ENCODE results near the gene GAREM1.

DNA sequence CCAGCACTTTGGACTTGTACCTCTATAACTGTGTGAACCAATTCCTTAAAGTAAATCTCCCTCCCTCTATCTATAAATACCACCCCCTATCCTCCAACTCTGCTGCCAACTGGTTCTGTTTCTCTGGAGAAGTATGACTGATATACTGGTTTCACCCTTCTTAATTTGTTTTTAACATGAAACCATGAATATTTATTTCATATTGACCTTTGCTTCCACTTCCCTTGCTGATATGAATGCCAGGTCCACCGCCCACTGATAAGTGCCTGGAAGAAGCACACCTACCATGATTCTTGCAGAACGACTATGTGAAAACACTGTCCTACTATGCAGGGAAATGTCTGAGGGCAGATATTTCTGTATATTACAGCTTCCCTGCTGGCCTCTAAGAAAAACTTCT, 131.6 kb downstream of the GAREM1 start:
- TF ChIP-seq EZH2 (IDR thresholded peaks at IDR 0.05; ENCODE audit: low read length, missing control alignments): no peak
- TF ChIP-seq, protein P1, sequence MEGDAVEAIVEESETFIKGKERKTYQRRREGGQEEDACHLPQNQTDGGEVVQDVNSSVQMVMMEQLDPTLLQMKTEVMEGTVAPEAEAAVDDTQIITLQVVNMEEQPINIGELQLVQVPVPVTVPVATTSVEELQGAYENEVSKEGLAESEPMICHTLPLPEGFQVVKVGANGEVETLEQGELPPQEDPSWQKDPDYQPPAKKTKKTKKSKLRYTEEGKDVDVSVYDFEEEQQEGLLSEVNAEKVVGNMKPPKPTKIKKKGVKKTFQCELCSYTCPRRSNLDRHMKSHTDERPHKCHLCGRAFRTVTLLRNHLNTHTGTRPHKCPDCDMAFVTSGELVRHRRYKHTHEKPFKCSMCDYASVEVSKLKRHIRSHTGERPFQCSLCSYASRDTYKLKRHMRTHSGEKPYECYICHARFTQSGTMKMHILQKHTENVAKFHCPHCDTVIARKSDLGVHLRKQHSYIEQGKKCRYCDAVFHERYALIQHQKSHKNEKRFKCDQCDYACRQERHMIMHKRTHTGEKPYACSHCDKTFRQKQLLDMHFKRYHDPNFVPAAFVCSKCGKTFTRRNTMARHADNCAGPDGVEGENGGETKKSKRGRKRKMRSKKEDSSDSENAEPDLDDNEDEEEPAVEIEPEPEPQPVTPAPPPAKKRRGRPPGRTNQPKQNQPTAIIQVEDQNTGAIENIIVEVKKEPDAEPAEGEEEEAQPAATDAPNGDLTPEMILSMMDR (conservative IDR thresholded peaks at IDR 0.05 in 1 of 2, IDR thresholded peaks at IDR 0.05 in 1 of 2; ENCODE audit: low read depth in 1 of 2, low read length in 2 of 2): no peak
